ENCODE measurements around the gene GLDC.

DNA sequence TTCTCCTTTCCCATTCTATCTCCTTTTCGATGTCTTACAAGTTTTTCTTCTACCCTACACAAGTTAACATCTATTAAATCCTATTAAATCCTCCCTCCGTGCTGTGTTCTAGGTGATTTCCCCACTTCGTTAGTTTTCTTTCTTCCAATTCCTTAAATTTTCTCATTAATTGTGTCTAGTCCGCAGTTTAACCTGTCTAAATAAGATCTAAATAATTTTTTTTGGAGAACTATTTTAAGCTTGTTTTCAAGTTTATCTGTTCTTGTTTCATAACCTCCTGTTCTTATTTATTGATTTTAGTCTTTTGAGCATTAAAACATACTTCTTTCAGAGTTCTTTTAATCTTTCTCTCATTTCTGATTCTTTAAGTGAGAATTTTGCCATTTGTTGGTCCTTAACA lies 123.3 kb downstream of the GLDC start:
- no peak for TF ChIP-seq CTCF (IDR thresholded peaks at IDR 0.05; ENCODE audit: insufficient read depth, low read depth, low read length)
- TF ChIP-seq EZH2 (IDR thresholded peaks at IDR 0.05; ENCODE audit: insufficient read depth, low read length): no peak
